ENCODE results near the gene RHOD.

DNA sequence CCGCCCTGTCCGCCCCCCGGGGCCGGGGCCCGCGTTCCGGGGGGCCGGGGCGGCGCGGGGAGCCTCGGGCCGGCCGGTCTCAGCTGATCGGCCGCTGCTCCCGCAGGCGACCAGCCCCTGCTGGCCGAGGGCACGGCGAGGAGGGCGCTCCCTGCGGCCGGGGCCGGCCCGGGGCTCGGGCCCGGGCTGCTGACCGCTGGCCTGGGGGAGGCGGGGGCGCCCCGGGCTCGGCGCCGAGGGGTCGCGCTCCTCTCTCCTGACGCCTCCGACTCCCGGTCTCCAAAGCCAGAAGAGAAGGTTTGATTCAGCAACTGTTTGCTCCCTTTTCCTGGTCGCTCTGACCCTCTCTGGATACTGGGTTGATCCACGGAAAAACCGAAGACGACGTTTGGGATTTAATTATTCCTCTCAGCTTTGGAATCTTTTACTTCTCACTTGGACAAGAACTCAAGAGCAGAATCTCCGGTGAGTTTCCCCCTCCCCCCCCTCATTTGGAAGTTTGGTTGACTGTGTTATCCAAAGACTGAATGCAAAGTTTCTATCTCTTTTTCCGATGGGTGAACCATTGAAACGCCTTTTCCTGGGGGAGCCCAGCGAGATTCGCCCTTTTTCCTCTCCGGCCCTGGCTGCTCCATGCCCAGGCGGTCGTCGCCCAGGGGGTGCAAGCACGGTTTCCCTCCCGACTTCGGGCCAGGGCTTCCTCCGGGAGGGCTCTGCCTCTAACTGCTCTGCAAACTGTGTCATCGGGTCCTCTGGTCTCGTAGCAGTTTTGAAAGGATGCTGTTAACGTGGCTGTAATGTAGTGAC, 63.1 kb downstream of the RHOD start:
- TF ChIP-seq, protein P1, sequence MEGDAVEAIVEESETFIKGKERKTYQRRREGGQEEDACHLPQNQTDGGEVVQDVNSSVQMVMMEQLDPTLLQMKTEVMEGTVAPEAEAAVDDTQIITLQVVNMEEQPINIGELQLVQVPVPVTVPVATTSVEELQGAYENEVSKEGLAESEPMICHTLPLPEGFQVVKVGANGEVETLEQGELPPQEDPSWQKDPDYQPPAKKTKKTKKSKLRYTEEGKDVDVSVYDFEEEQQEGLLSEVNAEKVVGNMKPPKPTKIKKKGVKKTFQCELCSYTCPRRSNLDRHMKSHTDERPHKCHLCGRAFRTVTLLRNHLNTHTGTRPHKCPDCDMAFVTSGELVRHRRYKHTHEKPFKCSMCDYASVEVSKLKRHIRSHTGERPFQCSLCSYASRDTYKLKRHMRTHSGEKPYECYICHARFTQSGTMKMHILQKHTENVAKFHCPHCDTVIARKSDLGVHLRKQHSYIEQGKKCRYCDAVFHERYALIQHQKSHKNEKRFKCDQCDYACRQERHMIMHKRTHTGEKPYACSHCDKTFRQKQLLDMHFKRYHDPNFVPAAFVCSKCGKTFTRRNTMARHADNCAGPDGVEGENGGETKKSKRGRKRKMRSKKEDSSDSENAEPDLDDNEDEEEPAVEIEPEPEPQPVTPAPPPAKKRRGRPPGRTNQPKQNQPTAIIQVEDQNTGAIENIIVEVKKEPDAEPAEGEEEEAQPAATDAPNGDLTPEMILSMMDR (IDR thresholded peaks at IDR 0.05; ENCODE audit: poor library complexity, severe bottlenecking) = no peak
- TF ChIP-seq MXI1 (conservative IDR thresholded peaks at IDR 0.05; ENCODE audit: poor library complexity, severe bottlenecking) (no peak), EZH2 (IDR thresholded peaks at IDR 0.05; ENCODE audit: borderline replicate concordance, insufficient read depth, low read length, poor library complexity, severe bottlenecking) (no peak)
- TF ChIP-seq, protein P2, sequence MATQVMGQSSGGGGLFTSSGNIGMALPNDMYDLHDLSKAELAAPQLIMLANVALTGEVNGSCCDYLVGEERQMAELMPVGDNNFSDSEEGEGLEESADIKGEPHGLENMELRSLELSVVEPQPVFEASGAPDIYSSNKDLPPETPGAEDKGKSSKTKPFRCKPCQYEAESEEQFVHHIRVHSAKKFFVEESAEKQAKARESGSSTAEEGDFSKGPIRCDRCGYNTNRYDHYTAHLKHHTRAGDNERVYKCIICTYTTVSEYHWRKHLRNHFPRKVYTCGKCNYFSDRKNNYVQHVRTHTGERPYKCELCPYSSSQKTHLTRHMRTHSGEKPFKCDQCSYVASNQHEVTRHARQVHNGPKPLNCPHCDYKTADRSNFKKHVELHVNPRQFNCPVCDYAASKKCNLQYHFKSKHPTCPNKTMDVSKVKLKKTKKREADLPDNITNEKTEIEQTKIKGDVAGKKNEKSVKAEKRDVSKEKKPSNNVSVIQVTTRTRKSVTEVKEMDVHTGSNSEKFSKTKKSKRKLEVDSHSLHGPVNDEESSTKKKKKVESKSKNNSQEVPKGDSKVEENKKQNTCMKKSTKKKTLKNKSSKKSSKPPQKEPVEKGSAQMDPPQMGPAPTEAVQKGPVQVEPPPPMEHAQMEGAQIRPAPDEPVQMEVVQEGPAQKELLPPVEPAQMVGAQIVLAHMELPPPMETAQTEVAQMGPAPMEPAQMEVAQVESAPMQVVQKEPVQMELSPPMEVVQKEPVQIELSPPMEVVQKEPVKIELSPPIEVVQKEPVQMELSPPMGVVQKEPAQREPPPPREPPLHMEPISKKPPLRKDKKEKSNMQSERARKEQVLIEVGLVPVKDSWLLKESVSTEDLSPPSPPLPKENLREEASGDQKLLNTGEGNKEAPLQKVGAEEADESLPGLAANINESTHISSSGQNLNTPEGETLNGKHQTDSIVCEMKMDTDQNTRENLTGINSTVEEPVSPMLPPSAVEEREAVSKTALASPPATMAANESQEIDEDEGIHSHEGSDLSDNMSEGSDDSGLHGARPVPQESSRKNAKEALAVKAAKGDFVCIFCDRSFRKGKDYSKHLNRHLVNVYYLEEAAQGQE (IDR thresholded peaks at IDR 0.05; ENCODE audit: borderline replicate concordance) = no peak
